Fibroblast of the conjunctiva (primary cell): ENCODE data around the gene INTS12.

Source experiments
- DNase-seq: peaks from one replicate; pipeline ENCODE4 v3.0.0-alpha.2; 2010; ENCODE audit warnings: low read depth

The INTS12 gene

DNA sequence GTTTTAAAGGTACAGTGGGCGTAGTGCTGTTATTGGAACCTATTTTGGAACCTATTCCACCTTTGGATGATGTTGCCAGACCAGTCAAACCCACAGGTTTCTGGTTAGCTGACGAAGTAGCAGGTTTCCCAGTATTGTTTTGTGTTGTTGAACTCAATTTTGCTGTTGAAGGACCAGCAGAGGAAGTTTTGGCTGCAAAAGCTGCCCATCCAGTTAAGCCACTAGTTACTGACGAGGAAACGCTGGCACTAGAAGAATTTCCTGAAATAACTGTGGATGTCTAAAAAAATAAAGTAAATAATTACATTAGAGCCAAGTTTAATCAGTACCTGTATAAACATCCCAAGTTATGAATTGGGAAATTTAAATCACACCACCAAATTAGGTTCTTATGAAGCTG lies 25.5 kb downstream of the INTS12 start:
- no peak for DNase-seq

DNA sequence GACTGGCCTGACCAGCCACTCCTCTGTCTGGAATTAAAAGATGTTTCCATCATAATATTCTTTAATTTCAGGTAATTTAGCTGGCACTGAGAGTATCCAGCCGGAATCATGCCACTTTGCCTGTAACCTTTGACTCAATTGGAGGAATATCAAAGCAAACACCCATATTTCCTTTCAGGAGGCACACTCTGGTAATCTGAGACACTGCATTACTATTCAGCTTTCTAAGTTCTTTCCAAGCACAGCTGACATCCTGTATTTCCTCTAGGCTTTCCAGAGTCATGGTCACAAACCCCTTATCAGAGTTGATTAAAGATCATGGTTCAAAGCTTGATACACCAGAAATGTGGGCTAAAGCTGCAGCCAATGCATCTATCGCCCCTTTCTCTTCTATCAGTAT lies 29.3 kb downstream of the INTS12 start:
- no peak for DNase-seq

DNA sequence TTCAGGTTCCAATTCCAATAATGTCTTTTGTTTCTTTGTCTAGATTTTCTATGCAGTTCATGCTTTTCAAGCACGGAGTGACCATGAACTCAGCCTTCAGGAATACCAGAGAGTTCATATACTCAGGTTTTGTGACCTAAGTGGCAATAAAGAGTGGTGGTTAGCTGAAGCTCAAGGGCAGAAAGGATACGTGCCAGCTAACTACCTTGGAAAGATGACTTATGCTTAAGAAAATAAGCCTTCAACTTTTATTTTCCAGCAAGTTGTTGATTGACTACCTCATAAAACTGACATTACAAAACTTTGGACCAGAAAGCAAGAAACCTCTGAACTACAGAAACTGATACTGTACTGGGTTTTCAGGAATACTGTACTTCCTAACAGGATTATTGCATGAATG lies 30.8 kb downstream of the INTS12 start:
- DNase-seq = no peak

DNA sequence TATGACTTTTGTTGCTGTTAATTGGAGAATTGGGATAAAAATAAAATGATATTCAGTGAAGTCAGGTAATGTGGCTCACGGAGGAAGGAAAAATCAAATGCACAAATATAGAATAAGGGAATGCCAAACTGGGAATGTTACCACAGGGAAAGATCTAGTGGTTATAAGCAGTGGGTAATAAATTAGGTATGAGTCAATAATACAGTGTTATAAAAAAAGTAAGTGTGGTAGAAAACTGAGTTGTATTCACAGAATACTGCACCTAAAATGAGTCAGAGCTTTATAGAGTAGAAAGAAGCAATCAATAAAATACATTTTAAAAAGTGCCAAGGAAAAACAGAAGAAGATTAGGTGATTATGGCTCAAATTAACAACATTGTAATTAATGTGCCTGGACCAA lies 34.5 kb downstream of the INTS12 start:
- no peak for DNase-seq

DNA sequence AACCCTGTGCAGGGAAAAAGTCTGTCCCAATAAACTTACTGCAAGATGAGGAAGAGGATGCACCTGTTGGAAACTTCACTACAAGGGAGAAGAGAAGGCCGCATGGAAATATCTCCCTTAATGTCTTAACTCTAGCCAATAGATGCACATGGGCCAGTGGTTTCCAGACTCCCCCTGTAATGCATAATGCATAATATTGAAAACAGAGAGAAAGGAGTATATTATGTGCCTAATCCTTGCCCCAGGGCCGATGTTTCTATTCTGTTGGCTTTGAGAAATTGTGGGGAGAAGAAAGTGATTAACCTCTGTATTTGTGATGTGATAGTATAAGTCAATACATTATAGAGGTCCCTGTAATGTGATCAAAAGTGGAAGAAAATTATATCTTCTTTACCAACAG lies 37.2 kb downstream of the INTS12 start:
- DNase-seq = no peak

DNA sequence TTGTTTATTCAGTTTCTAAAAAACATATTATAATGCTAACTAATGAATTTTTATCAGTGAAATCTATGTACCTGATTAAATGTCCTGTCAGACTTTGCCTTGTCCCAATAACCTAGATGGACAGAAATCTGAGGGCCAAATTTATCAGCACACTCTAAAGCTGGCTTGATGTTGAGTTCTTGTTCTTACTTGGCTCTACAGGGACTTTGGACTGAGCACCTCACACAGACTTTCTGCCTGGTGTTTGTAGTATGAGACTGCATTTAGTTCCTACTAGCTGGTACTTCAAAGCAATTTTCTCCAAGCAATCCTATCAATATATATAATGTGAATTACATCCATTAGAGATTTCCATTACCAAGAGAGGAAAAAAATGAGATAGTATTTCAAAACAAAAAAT lies 37.8 kb downstream of the INTS12 start:
- no peak for DNase-seq

DNA sequence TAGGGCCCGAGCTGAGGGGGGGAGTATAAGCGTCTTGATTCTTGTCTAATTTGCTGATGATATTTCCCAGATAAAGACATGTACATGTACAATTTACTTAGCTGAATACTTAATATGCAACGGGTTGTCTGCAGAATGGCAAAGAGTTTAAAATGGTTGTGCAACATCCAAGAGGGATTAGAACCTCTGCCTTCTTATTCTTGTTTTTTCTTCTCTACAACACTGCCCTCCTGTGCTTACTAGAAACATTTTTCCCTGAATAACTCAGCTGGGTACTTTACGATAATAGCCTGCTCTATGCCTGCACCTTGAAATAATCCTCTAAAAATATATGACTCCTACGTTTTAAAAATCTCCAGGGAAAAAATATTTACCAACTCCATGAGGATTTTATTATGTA lies 41.8 kb downstream of the INTS12 start:
- peak; percentile 14 for DNase-seq

DNA sequence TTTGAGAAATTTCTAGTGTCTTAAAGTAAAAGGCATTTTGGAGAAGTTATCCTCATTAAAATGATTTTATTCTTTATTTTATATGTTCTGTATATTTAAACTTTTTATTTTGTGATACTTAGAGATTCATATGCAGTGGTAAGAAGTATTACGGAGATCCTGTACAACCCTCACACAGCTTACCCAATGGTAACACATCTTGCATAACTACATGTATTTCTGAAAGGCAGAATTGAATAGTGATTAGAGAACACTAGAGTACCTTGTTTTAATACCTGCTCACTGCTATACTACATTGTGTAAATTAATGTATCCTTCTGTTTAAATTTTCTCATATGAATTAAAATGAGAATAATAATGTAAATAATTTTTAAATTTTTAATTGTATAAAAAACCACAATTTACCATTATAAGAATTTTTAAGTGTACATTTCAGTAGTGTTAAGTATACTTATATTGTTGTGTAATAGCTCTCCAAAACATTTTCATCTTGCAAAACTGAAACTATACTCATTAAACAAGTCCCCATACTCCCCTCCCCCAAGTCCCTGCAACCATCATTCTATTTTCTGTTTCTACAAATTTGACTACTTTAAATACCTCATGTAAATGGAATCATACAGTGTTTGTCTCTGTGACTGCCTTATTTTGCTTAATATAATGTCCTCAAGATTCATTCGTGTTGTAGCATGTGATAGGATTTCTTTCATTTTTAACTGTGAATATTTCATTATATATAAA lies 45.4 kb downstream of the INTS12 start:
- no peak for DNase-seq

DNA sequence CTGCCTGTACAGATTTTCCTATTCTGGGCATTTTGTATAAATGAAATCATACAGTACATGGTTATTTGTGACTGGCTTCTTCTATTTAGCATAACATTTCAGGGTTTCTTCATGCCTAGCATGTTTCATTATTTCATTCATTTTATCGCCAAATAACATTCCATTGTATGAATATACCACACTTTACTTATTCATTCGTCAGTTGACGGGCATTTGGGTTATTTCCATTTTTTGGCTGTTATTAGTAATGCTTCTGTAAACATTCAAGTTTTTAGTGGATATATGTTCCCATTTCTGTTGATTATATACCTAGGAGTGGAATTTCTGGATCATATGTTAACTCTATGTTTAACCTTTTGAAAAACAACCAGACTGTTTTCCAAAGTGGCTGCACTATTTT lies 47.5 kb downstream of the INTS12 start:
- no peak for DNase-seq

DNA sequence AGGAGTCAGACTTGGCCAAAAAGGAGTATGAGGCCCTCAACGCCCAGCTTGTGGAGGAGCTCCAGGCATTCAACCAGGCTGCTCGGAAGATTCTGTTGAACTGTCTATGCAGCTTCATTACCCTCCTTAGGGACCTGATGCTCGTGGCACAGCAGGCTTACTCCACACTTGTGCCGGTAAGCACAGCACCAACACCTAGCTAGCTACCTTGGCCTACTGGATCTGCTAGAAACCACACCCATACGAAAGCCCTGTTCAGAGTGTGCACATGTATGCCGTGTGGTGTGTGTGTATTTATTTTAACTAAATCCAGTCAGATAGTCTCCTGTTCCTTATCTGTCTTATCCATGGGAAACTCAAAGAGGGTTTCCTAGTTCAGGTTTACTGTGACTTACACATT lies 49.3 kb downstream of the INTS12 start:
- DNase-seq = no peak

DNA sequence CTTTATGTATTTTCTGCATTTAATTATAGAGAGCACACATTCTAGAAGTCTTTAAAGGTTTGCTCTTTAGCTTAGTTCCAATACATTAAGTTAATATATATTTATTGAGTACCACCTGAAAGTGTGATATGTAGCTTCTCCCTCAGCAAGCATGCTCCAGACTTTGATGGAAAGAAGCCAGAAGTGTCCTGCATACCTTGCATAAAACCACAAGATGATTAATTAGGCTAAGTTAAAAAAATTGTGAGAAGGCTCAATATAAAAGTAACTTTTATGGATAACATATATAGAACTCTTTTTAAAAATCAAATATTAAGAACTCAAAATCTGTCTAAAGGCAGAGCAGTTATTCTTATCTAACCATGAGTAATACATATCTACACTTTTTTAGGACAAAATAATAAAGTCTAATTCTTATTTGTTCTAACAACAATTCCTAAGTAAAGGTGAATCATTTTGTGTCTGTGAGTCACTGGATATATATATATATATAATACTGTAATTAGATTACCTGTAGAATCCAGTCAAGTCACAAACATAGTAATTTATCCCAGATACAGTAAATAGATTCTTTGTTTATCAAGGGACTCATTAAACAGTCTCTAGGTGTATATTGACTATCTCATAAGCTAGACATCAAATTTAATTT lies 51.2 kb downstream of the INTS12 start:
- DNase-seq = no peak

DNA sequence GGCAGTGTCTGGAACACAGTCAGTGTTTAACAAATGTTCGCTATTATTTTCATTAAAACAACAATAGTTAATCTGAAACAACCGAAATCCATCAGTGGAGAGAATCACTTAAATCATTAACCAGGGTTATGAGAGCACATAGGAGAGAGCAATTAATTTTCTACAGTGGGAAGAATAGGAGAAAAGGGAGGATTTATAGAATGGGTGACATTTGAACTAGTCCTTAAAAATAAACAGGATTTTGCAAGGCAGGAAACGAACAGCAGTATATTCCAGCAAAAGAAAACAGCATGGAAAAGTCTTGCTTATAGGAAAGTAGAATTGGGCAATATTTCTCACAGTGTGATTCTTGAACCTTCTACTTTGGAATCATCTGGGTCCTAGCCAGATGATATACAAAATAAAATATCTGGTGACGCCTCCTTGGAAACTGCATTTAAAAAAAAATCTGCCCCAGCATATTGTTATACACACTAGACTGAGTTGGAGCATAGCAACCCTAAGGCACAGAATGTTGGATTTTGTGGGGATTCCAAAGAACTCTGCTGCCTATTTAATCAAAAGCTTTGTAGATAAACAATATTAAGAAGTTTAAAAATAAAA lies 56.1 kb downstream of the INTS12 start:
- DNase-seq = no peak

DNA sequence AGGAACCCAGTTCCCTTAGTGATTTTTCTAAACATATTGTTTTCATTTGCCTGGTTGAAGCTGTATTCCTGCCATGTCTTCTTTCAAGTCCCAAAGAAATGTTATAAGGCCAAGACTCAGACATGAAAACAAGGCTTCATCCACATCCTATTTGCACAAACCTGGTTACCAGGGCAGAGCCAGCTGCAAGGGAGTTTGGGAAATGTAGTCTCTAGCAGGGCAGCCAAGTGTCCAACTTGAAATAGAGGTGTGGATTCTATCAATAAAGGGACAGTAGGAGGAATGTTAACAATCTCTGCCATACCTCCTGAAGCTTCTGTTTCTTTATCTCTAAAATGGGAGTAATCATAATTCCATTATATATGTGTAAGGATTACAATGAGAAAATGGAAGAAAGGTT lies 56.6 kb downstream of the INTS12 start:
- no peak for DNase-seq

DNA sequence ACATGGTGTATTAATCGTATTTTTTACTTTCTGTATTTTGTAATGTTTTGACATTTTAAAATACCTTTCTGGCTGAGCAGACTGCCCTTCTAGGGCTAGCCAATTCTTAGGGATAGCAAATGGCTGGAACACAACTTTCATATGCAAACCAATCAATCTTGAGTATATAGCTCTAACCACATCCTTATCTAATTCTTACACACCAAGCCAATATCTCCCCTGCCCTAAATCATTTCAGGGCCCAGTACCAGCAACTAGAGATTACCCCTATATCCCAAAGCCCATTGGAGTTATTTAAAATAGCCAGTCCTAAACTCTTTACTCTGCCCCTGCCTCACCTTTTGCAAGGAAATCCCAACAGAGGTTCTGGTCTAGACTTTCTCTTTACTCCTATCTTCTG lies 58.3 kb downstream of the INTS12 start:
- no peak for DNase-seq

DNA sequence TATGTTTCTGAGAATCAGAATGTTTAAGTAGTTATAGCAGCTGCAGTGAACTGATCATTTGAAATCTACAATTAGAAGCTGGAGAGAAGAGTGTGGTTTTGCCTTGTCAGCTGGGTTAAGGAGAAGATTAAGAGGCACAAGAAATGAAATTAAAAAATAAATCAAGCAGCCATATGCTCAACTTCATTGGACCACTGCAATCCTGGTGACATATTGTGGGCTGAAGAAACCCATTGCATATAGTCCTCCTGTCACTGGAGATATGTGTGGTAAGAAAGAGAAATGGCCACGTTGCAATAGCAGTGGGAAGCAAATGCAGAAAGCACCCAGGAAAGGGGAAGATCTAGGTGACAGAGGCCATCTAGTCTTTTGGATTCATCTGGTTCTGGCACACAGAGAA lies 63.0 kb downstream of the INTS12 start:
- no peak for DNase-seq

DNA sequence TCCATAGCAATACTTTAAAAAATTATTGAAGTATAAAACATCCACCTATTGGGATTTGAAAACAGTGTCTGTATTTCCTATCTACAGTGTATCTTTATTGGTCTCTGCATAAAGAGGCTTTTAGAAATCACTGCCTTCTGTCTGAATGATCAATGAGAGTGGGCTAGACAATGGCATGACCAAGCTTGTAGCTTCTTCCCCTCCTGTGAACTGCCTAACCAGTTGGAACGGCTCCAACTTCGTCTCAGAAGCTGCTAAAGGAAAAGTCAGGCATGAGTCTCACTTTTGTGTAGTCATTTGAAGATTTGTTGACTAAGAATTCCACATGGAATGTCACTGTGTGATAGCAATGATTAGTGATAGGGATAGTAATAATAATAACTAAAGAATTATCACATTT lies 64.2 kb downstream of the INTS12 start:
- DNase-seq = no peak

DNA sequence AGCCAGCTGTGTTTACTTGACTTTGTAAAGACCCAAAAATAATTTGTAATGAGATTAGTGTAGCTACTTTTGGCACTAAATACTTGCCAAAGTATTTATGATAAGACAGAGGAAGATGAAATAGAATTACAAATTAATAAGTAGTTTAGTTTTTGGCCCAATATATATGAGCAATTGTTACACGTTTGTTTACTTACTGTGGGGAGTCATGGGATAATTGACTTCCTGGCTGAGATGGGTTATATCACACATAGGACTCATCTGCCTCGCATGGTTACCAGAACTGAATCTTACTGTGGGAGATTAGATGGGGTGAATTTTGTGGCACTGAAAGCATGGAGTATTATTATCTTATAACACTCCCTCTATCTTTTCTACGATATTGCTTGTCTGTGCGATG lies 66.6 kb downstream of the INTS12 start:
- DNase-seq = no peak

DNA sequence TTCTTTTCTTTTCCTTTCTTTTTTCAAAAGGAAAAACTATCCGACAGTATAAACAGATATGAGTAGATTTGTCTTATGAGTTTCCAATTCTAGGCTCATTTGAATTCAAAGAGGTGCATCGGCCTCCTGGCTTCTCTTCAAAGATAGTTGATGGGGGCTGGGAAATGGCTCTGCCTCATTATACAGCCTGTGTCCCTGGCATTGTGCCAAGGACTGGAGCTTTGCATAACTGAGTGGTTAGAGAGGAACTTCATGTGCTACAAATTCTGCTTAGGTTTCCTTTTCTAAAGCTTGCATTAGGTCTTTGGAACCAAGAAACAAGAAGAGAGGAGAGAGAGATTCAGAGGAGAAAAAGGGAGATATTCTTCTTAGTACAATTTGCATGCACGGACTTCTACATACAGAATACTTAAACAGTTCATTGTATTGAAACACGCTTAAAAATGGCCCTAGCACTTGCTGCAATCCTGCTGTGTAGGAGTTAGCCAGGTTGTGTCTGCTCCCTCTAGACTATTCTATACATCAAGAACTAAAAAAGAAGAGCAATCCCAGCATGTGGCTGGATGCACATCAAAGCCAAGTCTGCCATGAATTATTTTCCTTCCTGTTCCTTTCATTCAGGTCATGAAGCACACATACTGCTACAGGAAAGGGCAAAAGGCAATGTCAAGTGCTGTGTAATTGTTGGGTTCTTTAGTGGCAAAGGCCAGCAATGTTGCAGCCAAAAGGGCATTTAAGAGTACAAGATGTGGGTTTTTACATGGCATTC lies 70.9 kb downstream of the INTS12 start:
- no peak for DNase-seq

DNA sequence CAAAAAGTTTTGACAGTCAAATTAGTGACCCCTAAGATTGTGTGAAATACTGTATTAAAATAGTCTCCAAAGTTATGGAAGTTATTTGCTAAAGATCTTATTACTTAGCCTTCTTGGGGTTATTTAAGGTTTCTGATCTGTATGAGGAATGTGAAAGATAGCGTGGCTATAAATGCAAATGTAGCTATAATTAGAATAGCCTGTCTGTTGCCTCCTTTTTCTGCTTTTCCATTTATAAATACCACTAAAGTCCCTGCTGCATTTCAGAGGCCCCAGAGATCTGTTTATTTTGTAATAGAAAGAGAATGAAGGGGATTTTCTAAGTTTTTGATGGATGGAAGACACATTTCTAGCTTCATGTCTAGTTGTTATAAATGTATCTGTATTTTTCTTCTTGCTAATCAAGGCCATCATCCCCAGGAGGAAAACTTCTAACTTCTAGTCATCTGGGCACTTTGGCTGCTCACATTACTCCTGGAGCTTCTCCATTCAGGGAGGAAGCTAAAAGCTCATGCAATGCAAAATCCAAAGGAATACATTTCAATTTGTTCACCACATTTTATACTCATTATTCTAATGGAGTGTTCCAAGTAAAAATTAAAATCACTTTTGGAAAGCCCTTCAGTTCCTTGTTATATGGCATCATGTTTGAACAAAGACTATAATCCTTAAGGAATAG lies 73.9 kb downstream of the INTS12 start:
- no peak for DNase-seq

DNA sequence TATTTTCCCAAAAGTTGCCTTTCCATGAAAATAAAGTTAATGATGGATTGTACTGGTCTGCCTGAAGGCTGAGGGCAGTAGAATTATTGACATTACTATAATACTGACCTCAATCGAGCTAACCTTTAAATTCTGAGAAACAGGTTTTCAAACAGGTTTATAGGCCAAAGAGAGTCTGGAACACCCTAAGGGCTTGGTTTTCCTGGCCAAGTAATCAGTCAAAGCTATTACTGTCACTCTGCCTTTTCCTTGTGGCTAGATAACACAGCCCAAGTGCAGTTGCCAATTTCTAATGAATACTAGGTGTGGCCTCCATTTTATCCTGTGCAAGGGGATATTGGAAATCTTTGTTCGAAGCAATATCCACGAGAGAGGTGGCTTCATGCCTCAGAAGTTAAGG lies 75.2 kb downstream of the INTS12 start:
- no peak for DNase-seq
